ENCODE measurements around the gene CNKSR2. TPM values are rescaled to one million over a fixed set of nuclear protein-coding genes. Genes with fewer than 3 reads are reported as not detected.

The CNKSR2 gene
- total RNA-seq, 1 donor from 2014 or later: 1.1 TPM

DNA sequence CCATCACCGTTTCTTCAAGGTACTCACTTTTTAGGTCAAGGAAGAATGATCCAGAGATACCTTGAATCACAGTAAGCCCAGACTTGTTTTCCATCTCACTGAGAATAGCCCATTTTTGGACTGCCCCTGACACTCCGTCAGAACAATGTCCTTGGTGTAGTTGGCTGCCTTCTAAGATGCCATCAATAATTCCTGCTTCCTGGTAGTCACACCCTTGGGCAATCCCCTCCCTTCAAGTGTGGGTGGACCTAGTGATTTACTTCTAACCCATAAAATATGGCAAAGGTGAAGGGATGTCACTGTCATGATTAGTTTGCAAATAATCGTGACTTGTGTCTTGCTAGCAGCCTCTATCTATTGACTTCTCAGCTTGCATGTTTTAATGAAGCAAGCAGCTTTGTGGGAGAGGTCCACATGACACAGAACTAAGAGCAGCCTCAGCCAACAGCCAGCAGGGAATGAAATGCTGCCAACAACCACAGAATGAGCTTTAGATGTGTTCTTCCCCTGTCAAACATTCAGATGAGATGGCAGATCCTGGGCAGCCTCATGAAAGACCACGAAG lies 303.9 kb downstream of the CNKSR2 start:
- H3K9me3 Mint-ChIP-seq (ENCODE audit: unreplicated experiment): no peaks in the 10 kb centered on the region
- H3K27me3 Mint-ChIP-seq (ENCODE audit: unreplicated experiment): no peaks in the 10 kb centered on the region
- TF ChIP-seq, protein P1, sequence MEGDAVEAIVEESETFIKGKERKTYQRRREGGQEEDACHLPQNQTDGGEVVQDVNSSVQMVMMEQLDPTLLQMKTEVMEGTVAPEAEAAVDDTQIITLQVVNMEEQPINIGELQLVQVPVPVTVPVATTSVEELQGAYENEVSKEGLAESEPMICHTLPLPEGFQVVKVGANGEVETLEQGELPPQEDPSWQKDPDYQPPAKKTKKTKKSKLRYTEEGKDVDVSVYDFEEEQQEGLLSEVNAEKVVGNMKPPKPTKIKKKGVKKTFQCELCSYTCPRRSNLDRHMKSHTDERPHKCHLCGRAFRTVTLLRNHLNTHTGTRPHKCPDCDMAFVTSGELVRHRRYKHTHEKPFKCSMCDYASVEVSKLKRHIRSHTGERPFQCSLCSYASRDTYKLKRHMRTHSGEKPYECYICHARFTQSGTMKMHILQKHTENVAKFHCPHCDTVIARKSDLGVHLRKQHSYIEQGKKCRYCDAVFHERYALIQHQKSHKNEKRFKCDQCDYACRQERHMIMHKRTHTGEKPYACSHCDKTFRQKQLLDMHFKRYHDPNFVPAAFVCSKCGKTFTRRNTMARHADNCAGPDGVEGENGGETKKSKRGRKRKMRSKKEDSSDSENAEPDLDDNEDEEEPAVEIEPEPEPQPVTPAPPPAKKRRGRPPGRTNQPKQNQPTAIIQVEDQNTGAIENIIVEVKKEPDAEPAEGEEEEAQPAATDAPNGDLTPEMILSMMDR (IDR thresholded peaks at IDR 0.05; ENCODE audit: unreplicated experiment): no peak
- no peak overlapping the region for H3K4me3 Mint-ChIP-seq (ENCODE audit: unreplicated experiment)
- no peak overlapping the region for H3K27ac Mint-ChIP-seq (ENCODE audit: unreplicated experiment)
- no peak for DNase-seq (ENCODE audit: low spot score)
- H3K36me3 Mint-ChIP-seq (ENCODE audit: low read depth, unreplicated experiment): no peaks in the 10 kb centered on the region
- H3K4me1 Mint-ChIP-seq (ENCODE audit: unreplicated experiment): no peaks in the 10 kb centered on the region

DNA sequence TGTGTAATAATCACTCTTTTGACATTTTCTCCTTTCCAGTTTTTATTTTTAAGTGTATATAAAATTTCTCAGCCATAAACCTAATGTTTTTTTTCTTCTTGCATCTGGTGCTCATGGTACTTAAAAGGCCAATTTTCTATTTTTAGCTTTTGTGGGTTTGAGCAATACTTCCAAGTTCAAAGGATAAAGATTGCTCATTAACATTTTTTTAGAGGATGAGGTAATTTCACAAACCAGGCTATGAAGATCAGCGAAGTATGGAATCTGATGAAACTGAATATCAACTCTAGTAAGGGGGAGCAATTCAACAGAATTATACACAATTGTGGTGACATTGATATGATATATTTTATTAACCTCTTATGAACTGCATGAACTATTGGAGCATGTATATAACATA lies 309.7 kb downstream of the CNKSR2 start:
- no peak for DNase-seq (ENCODE audit: low spot score)
- TF ChIP-seq, protein P1 (IDR thresholded peaks at IDR 0.05; ENCODE audit: unreplicated experiment): no peak
- H3K27ac Mint-ChIP-seq (ENCODE audit: unreplicated experiment): no peak overlapping the region

DNA sequence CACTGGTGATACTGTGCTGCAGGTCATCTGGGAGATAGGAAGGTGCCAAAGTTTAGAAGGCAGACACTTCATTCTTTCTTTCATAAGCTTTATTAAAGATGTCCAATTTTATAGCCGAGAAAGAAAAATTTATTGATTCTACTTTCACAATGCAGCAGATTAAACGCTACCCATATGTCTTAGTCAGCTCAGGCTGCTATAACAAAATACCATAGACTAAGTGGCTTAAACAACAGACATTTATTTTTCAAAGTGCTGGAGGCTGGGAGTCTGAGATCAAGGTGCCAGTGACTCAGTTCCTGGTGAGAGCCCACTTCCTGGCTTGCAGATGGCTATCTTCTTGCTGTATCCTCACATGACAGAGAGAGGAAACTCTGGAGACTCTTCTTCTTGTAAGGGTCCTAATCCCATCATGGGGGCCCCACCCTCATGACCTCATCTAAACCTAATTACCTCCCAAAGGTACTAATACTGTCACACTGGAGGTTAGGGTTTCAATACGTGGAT lies 317.3 kb downstream of the CNKSR2 start:
- H3K36me3 Mint-ChIP-seq (ENCODE audit: low read depth, unreplicated experiment): no peaks in the 10 kb centered on the region
- no peak overlapping the region for H3K27ac Mint-ChIP-seq (ENCODE audit: unreplicated experiment)
- no peak for DNase-seq (ENCODE audit: low spot score)
- no peaks in the 10 kb centered on the region for H3K4me1 Mint-ChIP-seq (ENCODE audit: unreplicated experiment)
- H3K27me3 Mint-ChIP-seq (ENCODE audit: unreplicated experiment): no peaks in the 10 kb centered on the region
- no peaks in the 10 kb centered on the region for H3K9me3 Mint-ChIP-seq (ENCODE audit: unreplicated experiment)
- no peak overlapping the region for H3K4me3 Mint-ChIP-seq (ENCODE audit: unreplicated experiment)
- TF ChIP-seq, protein P1 (IDR thresholded peaks at IDR 0.05; ENCODE audit: unreplicated experiment): no peak

More for the DNA sequence above, 309.7 kb downstream of the CNKSR2 start:
- Mint-ChIP-seq H3K27me3 (ENCODE audit: unreplicated experiment) (no peaks in the 10 kb centered on the region), H3K36me3 (ENCODE audit: low read depth, unreplicated experiment) (no peaks in the 10 kb centered on the region), H3K9me3 (ENCODE audit: unreplicated experiment) (no peaks in the 10 kb centered on the region), H3K4me1 (ENCODE audit: unreplicated experiment) (no peaks in the 10 kb centered on the region), H3K4me3 (ENCODE audit: unreplicated experiment) (no peak overlapping the region)

DNA sequence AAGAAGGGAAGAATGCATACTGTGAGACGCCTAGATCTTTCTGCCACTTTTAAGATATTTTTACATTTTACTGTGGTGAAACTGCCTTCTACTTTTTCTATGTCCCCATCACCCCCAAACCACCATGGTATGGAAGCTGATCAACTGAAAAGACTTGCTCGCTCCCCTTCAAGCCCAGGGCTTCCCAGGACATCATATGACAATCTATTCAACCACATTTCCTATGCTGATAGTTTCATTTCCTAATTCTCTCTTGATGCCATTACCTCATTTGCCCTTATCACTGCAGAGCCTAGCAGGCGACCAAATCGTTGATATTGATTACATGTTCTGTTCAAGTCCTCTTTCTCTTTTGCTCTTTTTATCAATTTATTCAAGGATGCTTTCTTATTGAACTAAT lies 324.1 kb downstream of the CNKSR2 start:
- H3K27ac Mint-ChIP-seq (ENCODE audit: unreplicated experiment): no peak overlapping the region
- no peaks in the 10 kb centered on the region for H3K9me3 Mint-ChIP-seq (ENCODE audit: unreplicated experiment)
- no peak for DNase-seq (ENCODE audit: low spot score)
- TF ChIP-seq, protein P1 (IDR thresholded peaks at IDR 0.05; ENCODE audit: unreplicated experiment): no peak
- H3K36me3 Mint-ChIP-seq (ENCODE audit: low read depth, unreplicated experiment): no peaks in the 10 kb centered on the region
- H3K4me3 Mint-ChIP-seq (ENCODE audit: unreplicated experiment): no peak overlapping the region
- H3K27me3 Mint-ChIP-seq (ENCODE audit: unreplicated experiment): no peaks in the 10 kb centered on the region
- no peaks in the 10 kb centered on the region for H3K4me1 Mint-ChIP-seq (ENCODE audit: unreplicated experiment)

DNA sequence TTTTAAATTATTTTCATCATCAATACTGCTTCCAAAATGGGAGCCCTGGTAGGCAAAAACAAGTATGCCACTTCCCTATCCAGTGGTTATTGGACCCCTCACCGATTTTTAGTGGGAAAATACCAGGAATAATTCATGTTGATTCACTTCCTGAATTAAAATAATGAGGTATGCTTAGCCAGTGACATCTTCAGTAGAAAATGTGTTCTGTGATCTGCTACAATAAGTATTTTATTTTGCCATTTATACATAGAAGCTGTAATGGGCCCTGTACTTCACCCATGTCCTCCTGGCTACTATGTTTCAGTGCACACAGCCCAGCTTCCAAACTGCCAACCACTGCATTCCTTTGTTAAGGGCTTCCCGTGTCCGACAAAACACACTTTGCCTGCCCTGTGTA lies 324.9 kb downstream of the CNKSR2 start:
- DNase-seq (ENCODE audit: low spot score): no peak
- Mint-ChIP-seq H3K36me3 (ENCODE audit: low read depth, unreplicated experiment) (no peaks in the 10 kb centered on the region), H3K4me1 (ENCODE audit: unreplicated experiment) (no peaks in the 10 kb centered on the region), H3K9me3 (ENCODE audit: unreplicated experiment) (no peaks in the 10 kb centered on the region), H3K27me3 (ENCODE audit: unreplicated experiment) (no peaks in the 10 kb centered on the region), H3K4me3 (ENCODE audit: unreplicated experiment) (no peak overlapping the region), H3K27ac (ENCODE audit: unreplicated experiment) (no peak overlapping the region)
- TF ChIP-seq, protein P1 (IDR thresholded peaks at IDR 0.05; ENCODE audit: unreplicated experiment): no peak

Data from endothelial cell (in vitro differentiated cells).